HepG2 (cell line): ENCODE measurements around the gene CSE1L. TPM values are rescaled to one million over a fixed set of nuclear protein-coding genes. Genes with fewer than 3 reads are reported as not detected.

Experiments used
- EEA1 ChIP-seq: sonication (generic); formaldehyde crosslinking; IDR thresholded peaks from 2 replicates; pipeline ENCODE4 v1.5.1; 2020; ENCODE audit warnings: mild to moderate bottlenecking, missing genetic modification reagents, borderline replicate concordance
- ELF1 ChIP-seq: sonication (generic); formaldehyde crosslinking; IDR thresholded peaks from 2 replicates; pipeline ENCODE4 v1.4.0; 2020; ENCODE audit warnings: missing genetic modification reagents
- HDAC1 ChIP-seq: sonication (generic); formaldehyde crosslinking; IDR thresholded peaks from 2 replicates; pipeline ENCODE4 v1.5.1; 2020; ENCODE audit warnings: mild to moderate bottlenecking, missing genetic modification reagents
- KLF15 ChIP-seq: sonication (generic); formaldehyde crosslinking; IDR thresholded peaks from 2 replicates; pipeline ENCODE4 v1.8.1; 2023; ENCODE audit warnings: borderline replicate concordance, mild to moderate bottlenecking, inconsistent platforms, missing genetic modification reagents, mixed read lengths
- MAFF ChIP-seq: IDR thresholded peaks from 2 replicates; pipeline ENCODE4 v1.6.1; 2011; ENCODE audit warnings: low read depth, low read length, improper control_type of control experiment
- RBM22 ChIP-seq: fragments of 200-400 bp; formaldehyde crosslinking; optimal IDR thresholded peaks from 2 replicates; pipeline ENCODE3; 2017; ENCODE audit warnings: mild to moderate bottlenecking, low read length, moderate library complexity
- polyA plus RNA-seq, 8 experiments: library from polyadenylated mRNA; depleted of rRNA in 3 of 8; stranded (reverse) in 7 of 8; unstranded in 1 of 8; fragments of >200 nt; fragmentation: Illumina TruSeq in 4 of 8; extraction: Trizol in 4 of 8; gene quantifications; 2 replicates each; pipeline versions ENCODE4 v1.2.1 to v1.2.3, GENCODE V29; 2011 to 2016; ENCODE audit warnings: low read depth in 4 of 8, missing spikeins in 1 of 8, mixed read lengths in 1 of 8; ENCODE audit not compliant: insufficient read depth in 1 of 8
- total RNA-seq, 5 experiments: library from RNA; depleted of rRNA; stranded (reverse); fragments of >200 nt; fragmentation: Illumina TruSeq; extraction: Trizol; gene quantifications; 2 replicates each; pipeline ENCODE4 v1.2.3, GENCODE V29; 2016; ENCODE audit warnings: low read depth in 1 of 5
- TF ChIP-seq, protein P1 (sequence below): sonication (generic); formaldehyde crosslinking; IDR thresholded peaks from 2 replicates; pipeline ENCODE4 v1.5.1; 2020; ENCODE audit warnings: mild to moderate bottlenecking, missing genetic modification reagents
- TF ChIP-seq, protein P2 (sequence below): sonication (generic); formaldehyde crosslinking; IDR thresholded peaks from 2 replicates; pipeline ENCODE4; 2020; ENCODE audit warnings: missing genetic modification reagents, mild to moderate bottlenecking, borderline replicate concordance

CSE1L gene
- total and polyA plus RNA-seq, 2 of the 13 experiments (the other 11 are each of a cell fraction or from before 2014, with no cell fraction given), result 56.9 to 258 TPM

DNA sequence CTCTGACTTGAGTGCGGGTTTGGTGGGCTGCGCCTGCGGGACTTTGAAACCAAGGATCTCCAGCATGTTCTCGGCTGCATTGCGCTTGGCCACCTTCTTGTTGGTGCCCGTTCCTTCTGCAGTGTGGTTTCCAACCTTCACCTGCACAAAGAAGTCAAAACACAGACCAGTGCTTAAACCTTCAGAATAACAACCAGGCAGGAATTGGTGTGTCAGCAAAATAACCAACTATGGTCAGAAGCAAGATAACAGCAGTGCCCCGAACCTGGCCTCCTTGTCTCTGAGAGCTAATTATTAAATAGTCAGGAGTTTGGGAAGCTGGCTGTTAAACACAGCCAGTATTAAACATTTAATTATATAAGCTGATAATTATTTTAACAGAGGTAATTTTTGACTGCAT, 73.9 kb downstream of the CSE1L start (continued):
- TF ChIP-seq, protein P1, sequence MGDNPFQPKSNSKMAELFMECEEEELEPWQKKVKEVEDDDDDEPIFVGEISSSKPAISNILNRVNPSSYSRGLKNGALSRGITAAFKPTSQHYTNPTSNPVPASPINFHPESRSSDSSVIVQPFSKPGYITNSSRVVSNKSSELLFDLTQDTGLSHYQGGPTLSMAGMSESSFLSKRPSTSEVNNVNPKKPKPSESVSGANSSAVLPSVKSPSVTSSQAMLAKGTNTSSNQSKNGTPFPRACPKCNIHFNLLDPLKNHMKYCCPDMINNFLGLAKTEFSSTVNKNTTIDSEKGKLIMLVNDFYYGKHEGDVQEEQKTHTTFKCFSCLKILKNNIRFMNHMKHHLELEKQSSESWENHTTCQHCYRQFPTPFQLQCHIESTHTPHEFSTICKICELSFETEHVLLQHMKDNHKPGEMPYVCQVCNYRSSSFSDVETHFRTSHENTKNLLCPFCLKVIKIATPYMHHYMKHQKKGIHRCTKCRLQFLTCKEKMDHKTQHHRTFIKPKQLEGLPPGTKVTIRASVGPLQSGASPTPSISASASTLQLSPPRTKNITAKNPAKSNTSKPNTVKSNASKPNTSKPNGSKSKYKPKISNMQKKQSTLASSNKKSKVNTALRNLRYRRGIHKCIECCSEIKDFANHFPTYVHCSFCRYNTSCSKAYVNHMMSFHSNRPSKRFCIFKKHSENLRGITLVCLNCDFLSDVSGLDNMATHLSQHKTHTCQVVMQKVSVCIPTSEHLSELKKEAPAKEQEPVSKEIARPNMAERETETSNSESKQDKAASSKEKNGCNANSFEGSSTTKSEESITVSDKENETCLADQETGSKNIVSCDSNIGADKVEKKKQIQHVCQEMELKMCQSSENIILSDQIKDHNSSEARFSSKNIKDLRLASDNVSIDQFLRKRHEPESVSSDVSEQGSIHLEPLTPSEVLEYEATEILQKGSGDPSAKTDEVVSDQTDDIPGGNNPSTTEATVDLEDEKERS (CRISPR knock-in tag), result no peak
- TF ChIP-seq MAFF, result peak; percentile 95
- no peak for TF ChIP-seq HDAC1 (CRISPR knock-in tag)
- peak; percentile 83 for TF ChIP-seq RBM22
- no peak for TF ChIP-seq KLF15
- TF ChIP-seq EEA1 (CRISPR knock-in tag), result no peak
- TF ChIP-seq, protein P2, sequence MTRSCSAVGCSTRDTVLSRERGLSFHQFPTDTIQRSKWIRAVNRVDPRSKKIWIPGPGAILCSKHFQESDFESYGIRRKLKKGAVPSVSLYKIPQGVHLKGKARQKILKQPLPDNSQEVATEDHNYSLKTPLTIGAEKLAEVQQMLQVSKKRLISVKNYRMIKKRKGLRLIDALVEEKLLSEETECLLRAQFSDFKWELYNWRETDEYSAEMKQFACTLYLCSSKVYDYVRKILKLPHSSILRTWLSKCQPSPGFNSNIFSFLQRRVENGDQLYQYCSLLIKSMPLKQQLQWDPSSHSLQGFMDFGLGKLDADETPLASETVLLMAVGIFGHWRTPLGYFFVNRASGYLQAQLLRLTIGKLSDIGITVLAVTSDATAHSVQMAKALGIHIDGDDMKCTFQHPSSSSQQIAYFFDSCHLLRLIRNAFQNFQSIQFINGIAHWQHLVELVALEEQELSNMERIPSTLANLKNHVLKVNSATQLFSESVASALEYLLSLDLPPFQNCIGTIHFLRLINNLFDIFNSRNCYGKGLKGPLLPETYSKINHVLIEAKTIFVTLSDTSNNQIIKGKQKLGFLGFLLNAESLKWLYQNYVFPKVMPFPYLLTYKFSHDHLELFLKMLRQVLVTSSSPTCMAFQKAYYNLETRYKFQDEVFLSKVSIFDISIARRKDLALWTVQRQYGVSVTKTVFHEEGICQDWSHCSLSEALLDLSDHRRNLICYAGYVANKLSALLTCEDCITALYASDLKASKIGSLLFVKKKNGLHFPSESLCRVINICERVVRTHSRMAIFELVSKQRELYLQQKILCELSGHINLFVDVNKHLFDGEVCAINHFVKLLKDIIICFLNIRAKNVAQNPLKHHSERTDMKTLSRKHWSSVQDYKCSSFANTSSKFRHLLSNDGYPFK (CRISPR knock-in tag), result no peak
- no peak for TF ChIP-seq ELF1 (CRISPR knock-in tag)
